GM12891 (cell line): ENCODE results near the gene SEZ6L2.

Source experiments
- POLR2A ChIP-seq: IDR thresholded peaks from 2 replicates; pipeline ENCODE4 v1.6.1; 2011; ENCODE audit warnings: low read depth, low read length, control low read depth
- POLR2AphosphoS5 ChIP-seq: IDR thresholded peaks from 2 replicates; pipeline ENCODE4 v1.6.1; 2011; ENCODE audit warnings: low read depth, low read length, control low read depth
- TAF1 ChIP-seq: IDR thresholded peaks from 2 replicates; pipeline ENCODE4 v1.6.1; 2011; ENCODE audit warnings: low read depth, low read length, control low read depth

GRCh38 chr16:29873319-29873718, 26.0 kb downstream of the SEZ6L2 start:
- TF ChIP-seq POLR2A (no peak), TAF1 (no peak), POLR2AphosphoS5 (no peak)
